Measurements from ENCODE around the gene ISYNA1.

ISYNA1 gene

GRCh38 chr19:18397242-18398202, 40.4 kb downstream of the ISYNA1 start, which contains the start of gene LRRC25:
Gene LRRC25 (minus strand): TSS chr19:18397622. CDS start chr19:18396963, 659 bp downstream.
- no peak within 1 kb of the TSS for H3K4me3 ChIP-seq (ENCODE audit: low read depth, low read length)

GRCh38 chr19:18396471-18397241, 41.3 kb downstream of the ISYNA1 start:
- no peak overlapping the region for H3K4me3 ChIP-seq (ENCODE audit: low read depth, low read length)

DNA sequence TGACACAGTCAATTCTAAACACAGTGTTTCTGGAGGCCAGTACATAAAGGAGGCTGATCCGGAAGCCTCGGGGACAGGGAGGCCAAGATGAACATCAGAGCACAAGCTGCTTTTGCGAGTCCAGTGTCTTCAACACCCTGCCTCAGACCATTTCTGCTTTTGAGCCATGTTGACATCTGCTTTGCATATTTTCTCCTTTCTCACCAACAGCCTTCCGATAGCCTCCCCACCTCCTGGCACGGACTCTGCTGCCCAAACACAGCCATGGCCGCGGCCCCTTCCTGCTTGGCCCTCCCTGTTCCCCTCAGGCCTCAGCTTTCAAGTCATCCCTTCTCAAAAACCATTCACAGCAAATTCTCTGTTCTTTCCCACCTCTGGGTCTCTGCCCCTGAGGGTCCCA, 44.1 kb downstream of the ISYNA1 start:
- H3K4me3 ChIP-seq (ENCODE audit: low read depth, low read length), result no peak overlapping the region

GRCh38 chr19:18392926-18393325, 45.0 kb downstream of the ISYNA1 start:
- no peak overlapping the region for H3K4me3 ChIP-seq (ENCODE audit: low read depth, low read length)

GRCh38 chr19:18392417-18392816, 45.5 kb downstream of the ISYNA1 start:
- no peak overlapping the region for H3K4me3 ChIP-seq (ENCODE audit: low read depth, low read length)

GRCh38 chr19:18391509-18392075, 46.3 kb downstream of the ISYNA1 start:
- no peak overlapping the region for H3K4me3 ChIP-seq (ENCODE audit: low read depth, low read length)

DNA sequence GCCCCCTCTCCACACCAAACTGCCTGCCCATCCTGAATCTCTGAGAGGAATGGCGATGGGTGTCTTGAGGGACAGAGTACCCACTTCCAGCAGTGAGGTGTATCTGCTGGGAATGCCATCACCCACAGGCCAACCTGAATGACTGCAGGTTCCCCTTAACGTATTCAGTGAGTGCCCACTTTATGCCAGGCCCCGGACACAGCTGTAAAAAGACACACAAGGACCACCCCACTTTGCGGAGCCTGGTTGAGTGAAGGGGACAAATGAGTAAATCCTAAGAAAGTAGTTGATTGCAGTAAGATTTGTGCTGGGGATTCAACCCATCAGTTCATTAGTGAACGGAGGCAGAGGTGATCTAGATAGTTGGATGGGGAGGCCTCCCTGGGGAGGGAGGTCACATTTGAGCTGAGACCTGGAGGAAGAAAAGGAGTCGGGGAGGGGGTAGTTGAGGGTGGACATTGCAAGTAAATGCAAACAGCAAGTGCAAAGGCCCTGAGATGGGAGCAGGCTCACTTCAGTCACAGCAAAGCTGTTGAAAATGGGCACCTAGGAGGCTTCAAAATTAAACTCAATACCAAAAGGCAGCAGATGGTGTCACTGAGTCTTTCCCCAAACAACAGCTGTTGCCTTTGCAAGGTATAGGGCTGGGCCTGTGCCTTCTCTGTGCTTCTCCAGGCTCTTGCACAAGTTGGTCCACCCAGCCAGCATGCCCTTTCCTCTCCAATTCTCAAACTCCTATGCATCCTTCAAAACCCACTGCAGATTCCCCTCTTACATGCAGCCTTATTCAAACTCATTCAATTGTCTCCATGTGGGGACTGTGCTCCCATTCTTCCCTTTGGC, 47.6 kb downstream of the ISYNA1 start:
- H3K4me3 ChIP-seq (ENCODE audit: low read depth, low read length), result no peak overlapping the region

DNA sequence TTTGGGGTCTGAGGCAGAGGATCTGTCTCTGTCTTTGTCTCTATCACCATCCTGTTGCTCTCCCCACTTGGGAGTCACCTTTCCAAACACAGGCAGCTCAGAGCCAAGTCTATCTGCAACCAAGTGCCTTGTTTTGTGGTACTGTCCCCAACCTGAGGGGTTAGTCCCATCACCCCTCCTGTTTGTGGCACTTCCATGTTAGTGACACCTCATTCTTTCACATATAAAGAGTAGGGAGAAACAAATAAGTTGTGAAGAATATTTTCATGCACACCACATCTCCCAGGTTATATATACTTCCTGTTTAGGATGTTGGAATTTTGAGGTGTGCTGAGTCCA, 48.2 kb downstream of the ISYNA1 start:
- H3K4me3 ChIP-seq (ENCODE audit: low read depth, low read length), result no peak overlapping the region

DNA sequence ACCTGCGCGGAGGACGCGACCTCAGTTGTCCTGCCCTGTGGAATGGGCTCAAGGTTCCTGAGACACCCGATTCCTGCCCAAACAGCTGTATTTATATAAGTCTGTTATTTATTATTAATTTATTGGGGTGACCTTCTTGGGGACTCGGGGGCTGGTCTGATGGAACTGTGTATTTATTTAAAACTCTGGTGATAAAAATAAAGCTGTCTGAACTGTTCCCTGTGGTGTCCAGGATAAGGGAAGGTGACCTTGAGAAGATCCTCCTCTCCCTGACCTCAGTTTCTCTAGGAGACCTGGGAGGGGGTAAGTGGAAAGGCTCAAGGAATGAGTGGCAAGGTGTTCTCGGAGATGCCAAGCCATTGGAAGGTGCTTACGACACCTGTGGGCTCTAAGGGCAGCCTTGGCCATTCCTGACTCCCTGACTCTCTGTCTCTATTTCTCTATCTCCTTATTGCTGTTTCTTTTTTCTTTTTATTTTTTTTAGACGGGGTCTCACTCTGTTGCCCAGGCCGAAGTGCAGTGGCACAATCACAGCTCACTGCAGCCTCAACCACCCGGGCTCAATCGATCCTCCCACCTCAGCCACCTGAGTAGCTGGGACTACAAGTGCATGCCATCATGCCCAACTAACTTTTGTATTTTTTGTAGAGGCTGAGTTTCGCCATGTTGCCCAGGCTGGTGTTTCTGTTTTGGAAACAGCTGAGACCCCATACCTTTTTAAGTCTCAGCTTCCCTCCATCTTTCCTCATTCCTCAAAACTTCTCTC, 48.8 kb downstream of the ISYNA1 start:
- H3K4me3 ChIP-seq (ENCODE audit: low read depth, low read length), result no peak overlapping the region

GRCh38 chr19:18388100-18388959, 49.6 kb downstream of the ISYNA1 start:
- H3K4me3 ChIP-seq (ENCODE audit: low read depth, low read length), result peak overlapping the region; percentile 1

DNA sequence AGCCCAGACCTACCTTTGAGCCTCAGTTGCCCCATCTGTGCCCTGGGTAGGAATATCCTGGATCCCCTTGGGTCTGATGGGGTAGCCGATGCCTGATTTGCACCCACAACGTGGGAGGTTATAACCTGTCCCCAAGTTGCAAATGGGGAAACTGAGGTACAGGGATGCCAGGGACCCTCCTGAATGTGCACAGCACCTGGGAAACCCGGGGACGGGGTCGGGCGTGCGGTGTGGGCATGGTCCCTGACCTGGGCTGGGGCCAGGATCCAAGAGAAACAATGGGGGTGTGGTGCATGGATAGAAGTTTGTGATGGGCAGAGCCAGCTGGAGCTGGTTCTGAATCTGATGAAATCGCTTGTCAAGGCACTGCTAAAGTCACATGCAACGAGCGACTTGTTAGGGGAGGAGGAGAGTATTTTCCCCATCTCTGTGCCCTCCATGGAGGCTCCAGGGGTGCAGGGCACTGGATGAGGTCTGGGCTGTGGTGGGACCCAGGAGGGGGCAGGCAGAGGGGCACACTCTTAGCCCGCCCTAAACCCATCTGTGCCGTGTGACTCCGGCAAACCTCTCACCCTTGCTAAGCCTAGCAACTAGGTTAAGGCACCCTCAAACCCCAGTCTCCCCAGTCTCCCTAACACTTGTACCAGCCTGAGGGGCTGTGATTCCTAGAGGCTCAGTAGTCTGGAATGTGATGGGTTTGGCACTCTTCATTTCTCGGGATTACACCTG, 51.2 kb downstream of the ISYNA1 start:
- H3K4me3 ChIP-seq (ENCODE audit: low read depth, low read length), result peak overlapping the region; percentile 9

- peak within 1 kb of the TSS; percentile 9 for H3K4me3 ChIP-seq (ENCODE audit: low read depth, low read length)
Observed at GRCh38 chr19:18385675-18386542, 52.0 kb downstream of the ISYNA1 start, which contains the start of gene GDF15. Gene GDF15 (plus strand): TSS chr19:18386158. CDS start chr19:18386190, 32 bp downstream.

DNA sequence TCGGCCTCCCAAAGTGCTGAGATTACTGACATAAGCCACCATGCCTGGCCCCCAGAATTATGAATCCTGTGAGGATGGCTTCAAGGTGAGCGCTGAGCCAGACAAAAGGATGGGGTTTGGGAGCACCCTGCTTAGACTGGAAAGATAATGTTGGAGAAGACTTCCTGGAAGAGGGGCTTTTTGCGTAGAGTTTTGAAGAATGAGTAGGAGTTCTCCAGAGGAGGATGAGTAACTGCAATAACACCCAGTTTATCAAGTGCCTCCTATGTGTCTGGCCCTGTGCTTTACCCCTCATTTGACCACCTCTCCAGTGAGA, 52.6 kb downstream of the ISYNA1 start:
- no peak overlapping the region for H3K4me3 ChIP-seq (ENCODE audit: low read depth, low read length)

DNA sequence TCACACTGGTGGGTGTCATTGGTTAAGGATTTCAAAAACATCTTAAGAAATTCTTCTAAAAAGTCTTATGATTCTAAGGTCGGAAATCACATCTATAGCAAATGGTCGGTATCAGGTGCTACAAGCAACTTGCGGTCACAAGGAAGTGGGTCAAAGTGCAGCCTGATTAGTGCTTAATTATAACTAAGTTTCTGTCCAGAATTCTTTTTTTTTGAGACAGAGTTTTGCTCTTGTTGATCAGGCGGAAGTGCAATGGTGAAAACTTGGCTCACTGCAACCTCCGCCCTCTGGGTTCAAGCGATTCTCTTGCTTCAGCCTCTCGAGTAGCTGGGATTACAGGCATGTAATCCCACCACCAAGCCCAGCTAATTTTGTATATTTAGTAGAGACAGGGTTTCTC, 53.2 kb downstream of the ISYNA1 start:
- H3K4me3 ChIP-seq (ENCODE audit: low read depth, low read length), result no peak overlapping the region
